GM21529 (cell line): ENCODE measurements around the gene DHX34.
"Not testable (repeated sequence)": the region's sequence is repeated elsewhere in the genome, so short reads cannot be mapped to it uniquely, and the experiment has no call there.

Source experiments
- ATAC-seq: cut with Tn5 transposase; IDR thresholded peaks from one replicate; pipeline ENCODE4 v1.9.1; 2021; ENCODE audit not compliant: unreplicated experiment

DHX34 gene

DNA sequence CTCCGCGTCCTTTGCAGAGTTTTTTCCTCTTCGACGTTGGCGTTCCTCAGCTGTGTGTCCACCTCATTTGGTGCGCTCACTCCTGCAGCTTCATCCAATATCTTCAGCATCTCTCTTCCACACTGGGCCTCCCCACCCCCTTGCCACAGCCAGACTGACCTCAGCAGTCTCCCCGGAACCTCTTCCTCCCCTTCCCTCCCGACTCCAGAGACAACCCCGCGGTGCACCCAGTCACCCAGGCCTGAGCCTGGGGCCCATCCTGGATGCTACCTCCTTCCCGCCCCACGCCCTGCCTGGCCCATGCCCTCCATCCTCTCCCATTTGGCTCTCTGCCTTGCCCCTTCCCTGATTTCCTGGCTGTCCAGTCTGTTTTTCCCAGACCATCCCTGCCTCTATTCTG is 25.2 kb upstream of the DHX34 start:
- no peak for ATAC-seq

DNA sequence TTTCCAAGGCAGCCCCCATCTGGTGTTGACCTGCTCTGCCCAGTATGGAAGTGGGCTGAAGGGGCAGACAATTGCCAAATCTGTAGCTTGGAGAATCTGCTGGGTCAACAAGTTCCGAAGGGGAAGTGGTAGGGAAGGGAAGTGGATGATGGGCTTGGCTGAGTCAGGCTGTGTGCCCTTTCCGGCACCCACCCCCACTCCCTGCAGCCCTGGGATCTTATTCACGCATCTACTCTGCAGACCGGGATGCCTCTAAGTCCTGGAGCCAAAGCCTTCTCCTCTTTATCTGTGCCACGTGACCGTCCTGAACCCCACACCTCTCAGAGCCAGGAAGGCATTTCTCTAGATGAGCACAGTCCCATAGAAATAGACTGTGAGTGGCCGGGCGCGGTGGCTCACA is 24.6 kb upstream of the DHX34 start:
- ATAC-seq: no peak

DNA sequence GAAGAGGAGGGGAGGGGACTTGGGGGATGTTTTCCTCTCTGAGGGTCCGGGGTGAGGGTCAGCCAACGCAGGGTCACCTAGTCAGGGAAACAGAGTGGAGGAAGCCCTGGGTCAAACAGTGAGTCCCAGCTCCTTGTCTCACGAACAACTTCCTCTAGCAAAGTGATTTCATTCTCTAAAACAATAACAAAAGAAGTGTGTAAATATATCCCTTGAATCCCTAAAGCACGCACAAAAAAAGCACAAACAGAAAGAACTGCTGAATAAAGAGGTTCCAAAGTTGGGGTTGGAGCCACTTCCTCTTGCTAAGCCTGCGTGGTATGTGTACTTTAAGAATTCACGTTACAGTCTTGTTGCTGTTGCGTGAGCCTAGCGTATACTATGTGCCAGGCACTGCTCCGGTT is 18.6 kb upstream of the DHX34 start:
- no peak for ATAC-seq

DNA sequence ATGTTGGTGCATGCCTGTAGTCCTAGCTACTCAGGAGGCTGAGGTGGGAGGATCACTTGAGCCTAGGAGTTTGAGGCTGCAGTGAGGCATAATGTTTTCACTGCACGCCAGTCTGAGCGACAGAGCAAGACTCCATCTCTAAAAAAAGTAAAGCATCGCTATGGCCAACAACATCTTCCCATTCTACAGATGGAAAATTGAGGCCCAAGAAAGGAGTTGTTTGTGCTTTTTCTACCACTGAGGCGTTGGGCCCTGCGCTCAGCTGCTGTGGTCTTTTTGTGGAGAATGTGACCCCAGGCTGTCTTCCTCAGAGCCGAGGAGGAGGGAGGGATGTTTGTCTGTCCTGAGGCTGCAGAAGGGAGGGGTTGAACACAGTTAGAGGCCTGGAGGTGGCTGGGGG is 17.6 kb upstream of the DHX34 start:
- no peak for ATAC-seq

DNA sequence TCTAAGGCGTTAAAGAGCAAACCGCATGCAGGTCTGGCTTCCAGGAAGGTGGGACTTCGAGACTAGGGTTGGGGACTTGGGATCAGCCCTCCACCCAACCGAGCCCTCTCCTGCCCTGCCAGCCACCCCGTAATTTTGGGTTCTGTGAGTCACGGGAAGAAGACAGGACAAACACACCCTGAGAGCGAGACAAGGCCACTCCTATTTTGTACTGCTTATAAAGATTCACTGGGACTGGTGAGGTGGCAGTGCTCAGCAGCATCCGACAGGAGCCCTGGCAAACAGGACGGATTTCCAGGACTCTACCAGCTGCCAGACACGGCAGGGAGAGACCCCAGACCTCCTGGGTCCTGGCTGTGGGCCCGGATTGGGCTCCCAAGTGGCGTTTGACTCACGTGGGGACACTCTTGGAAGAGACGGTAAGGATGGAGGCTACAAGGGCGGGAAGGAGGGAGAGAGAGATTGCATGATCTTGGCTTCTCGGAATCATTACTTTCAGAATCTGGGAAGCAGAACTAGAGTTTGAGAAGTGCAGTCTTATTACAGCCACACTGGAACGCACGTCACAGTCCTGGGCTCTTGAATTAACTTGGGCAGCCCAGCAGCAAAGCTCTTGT is 17.1 kb upstream of the DHX34 start, which contains the start of gene C5AR2:
Gene C5AR2, plus strand, starts transcription at position 245 of the 617 bp plus-strand sequence. CDS start 8,625 bp downstream, outside the sequence.
- ATAC-seq: no peak

DNA sequence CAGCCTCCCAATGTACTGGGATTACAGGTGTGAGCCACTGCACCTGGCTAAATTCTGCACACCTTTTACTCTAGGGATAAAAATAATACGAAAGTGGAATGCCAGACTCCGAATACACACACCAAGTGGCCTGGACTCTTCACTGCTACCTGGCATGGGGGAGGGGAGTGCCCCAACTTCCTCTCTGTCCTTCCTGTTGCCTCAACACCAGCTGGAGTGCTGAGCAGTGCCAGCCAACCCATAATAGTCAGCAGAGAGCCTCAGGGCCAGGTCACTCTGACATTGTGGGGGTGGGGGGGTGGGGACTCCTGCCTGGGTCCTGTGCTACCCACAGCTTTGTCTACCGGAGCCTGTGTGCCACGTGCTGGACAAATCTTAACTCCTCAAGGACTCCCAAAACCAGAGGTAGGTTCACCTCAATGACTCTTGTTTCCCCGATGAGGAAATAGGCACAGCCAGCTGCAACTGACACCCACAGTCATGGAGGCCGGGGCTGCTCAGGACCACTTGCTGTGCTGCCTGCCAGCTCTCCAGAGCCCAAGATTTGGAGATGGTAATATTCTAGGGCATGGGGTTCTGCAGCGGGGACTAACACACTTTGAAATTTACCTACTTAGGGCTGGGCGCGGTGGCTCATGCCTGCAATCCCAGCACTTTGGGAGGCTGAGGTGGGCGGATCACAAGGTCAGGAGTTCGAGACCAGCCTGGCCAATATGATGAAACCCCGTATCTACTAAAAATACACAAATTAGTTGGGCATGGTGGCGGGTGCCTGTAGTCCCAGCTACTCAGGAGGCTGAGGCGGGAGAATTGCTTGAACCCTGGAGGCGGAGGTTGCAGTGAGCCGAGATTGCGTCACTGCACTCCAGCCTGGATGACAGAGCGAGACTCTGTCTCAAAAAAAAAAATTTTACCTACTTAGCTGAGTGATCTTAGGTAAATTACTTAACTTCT is 12.1 kb upstream of the DHX34 start:
- not testable (repeated sequence) for ATAC-seq

DNA sequence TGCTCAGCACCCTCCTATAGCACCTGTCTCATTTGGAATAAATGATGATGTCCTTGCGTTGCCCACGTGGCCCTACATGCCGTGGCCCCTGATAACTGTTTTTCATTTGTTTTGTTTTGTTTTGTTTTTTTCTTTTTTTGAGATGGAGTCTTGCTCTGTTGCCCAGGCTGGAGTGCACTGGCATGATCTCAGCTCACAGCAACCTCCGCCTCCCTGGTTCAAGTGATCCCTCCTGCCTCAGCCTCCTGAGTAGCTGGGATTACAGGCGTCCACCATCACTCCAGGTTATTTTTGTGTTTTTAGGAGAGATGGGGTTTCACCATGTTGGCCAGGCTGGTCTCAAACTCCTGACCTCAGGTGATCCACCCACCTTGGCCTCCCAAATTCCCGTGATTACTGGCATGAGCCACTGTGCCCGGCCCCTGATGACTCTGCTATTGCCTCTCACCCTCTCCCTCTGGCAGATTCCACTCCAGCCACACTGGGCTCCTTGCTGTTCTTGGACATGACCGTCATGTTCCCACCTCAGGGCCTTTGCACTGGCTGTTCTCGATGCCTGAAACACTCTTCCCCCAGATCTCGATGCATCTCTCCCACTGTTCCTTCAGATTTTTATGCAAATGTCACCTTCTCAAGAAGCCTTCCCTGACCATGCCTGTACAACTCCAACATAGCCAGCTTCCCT is 9.8 kb upstream of the DHX34 start:
- no peak for ATAC-seq

DNA sequence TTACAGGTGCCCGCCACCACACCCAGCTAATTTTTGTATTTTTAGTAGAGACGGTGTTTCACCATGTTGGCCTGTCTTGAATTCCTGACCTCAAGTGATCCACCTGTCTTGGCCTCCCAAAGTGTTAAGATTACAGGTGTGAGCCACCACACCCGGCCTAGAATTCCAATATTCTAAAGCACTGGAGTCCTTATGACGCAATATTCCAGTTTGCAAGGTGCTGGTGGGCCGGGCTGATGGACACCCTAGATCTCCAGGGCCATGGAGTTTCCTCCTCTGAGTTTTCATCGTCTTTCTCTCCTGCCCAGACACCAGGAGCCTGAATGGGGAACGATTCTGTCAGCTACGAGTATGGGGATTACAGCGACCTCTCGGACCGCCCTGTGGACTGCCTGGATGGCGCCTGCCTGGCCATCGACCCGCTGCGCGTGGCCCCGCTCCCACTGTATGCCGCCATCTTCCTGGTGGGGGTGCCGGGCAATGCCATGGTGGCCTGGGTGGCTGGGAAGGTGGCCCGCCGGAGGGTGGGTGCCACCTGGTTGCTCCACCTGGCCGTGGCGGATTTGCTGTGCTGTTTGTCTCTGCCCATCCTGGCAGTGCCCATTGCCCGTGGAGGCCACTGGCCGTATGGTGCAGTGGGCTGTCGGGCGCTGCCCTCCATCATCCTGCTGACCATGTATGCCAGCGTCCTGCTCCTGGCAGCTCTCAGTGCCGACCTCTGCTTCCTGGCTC is 8.5 kb upstream of the DHX34 start:
- no peak for ATAC-seq

DNA sequence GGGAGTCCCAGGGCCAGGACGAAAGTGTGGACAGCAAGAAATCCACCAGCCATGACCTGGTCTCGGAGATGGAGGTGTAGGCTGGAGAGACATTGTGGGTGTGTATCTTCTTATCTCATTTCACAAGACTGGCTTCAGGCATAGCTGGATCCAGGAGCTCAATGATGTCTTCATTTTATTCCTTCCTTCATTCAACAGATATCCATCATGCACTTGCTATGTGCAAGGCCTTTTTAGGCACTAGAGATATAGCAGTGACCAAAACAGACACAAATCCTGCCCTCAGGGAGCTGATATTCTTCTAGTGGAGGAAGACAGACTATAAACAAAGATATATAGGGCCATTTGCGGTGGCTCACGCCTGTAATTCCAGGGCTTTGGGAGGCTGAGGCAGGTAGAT is 7.4 kb upstream of the DHX34 start:
- ATAC-seq: no peak

DNA sequence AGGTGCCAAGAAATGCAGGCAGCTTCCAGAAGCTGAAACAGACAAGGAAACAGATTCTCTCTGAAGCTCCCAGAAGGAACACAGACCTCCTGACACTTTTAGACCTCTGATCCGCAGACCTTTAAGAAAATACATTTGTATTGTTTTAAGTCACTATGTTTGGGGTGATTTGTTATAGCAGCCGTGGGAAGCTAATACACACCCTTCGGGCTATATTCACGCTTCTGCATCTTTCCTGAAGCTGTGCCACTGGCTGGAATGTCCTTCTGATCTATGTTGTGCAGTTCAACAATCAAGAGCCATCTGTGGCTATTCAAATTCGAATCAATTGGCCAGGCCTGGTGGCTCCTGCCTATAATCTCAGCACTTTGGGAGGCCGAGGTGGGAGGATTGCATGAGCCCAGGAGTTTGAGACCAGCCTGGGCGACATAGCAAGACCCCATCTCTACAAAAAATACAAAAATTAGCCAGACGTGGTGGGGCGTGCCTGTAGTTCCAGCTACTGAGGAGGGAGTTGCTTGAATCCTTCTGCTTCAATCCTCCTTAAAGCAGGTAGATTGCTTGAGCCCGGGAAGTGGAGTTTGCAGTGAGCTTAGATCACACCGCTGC is 5.8 kb upstream of the DHX34 start:
- ATAC-seq: no peak

DNA sequence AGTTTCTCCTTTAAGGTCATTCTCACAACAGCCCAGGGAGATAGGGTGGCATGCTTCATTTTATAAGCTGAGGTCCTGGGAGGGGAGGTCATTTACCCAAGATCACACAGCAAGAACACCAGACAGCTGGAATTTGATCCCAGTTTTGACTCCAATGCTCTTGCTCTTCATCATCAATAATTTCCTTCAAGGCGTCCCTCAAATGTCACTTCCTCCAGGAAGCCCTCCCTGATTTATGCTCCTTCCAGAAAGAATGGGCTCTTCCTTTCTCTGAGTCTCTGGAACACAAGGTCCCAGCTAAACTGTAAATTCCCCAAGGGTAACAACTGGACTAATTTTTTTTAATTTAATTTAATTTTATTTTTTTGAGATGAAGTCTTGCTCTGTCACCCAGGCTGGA is 4.7 kb upstream of the DHX34 start:
- no peak for ATAC-seq

DNA sequence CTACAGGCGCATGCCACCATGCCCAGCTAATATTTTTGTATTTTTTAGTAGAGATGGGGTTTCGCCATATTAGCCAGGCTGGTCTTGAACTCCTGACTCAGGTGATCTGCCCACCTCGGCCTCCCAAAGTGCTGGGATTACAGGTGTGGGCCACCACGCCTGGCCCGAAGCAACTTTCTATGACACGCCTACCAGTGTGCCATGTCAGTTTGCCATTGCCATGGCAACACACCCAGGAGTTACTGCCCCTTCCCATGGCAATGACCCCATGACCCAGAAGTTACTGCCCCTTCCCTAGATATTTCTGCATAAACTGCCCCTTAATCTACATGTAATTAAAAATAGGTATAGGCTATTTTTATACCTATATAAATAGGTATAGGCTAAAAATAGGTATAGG is 3.1 kb upstream of the DHX34 start:
- not testable (repeated sequence) for ATAC-seq

DNA sequence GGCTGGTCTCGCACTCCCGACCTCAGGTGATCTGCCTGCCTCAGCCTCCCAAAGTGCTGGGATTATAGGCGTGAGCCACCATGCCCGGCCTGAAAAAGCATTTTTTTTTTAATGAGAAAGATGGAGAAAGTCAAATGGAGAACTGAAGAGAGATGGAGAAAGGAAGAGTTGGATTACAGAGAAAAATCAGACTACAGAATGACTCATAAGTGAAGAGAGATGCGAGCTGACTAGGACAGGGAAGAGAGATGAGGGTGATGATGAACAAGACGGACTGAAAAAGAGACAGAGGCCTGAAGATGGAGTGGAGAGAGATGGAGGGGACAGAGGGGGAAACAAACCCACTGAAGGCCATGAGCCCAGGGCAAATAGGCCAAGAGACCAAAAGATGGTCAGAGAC is 1.5 kb downstream of the DHX34 start:
- ATAC-seq: no peak

DNA sequence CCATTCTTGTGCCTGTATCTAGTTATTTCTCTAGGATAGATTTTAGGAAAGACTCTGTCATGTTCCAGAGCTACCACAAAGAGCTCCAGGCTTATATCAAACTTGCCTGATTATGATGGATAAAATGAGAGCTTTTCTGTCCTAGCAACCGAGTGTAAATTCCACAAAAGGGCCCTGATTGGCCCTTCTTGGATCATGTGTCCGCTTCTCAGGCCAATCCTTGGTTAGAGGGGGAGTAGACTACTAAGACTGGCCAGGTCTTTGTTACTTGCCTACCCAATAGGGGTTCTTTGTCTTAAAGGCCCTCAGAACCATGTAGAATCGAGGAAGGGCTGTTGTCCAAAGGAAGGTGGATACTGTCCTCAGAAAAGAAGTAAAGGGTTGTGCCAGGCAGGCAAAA is 2.4 kb downstream of the DHX34 start:
- ATAC-seq: no peak

DNA sequence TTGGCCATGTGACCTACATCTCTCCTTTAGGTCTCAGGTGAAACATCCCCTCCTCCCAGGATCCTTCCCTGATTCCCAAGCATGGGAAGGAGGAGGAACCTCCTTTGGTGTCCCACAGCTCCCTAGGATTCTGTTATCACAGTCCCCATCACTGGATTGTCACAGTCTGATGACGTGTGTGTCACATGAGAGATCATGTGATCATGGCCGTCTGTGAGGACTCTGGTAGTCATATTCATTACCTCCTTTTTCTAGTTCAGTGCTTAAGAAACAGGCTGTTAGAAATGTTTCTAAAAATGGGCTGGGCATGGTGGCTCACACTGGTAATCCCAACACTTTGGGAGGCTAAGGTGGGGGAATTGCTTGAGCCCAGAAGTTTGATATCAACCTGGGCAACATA is 3.0 kb downstream of the DHX34 start:
- ATAC-seq: no peak

DNA sequence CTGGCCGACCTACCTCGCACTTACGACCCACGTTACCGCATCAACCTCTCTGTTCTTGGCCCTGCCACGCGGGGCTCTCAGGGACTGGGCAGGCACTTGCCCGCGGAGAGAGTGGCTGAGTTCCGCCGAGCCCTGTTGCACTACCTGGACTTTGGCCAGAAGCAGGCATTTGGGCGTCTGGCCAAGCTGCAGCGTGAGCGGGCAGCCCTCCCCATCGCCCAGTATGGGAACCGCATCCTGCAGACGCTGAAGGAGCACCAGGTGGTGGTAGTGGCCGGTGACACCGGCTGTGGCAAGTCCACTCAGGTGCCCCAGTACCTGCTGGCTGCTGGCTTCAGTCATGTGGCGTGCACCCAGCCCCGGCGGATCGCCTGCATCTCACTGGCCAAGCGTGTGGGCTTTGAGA is 4.2 kb downstream of the DHX34 start:
- ATAC-seq: no peak

DNA sequence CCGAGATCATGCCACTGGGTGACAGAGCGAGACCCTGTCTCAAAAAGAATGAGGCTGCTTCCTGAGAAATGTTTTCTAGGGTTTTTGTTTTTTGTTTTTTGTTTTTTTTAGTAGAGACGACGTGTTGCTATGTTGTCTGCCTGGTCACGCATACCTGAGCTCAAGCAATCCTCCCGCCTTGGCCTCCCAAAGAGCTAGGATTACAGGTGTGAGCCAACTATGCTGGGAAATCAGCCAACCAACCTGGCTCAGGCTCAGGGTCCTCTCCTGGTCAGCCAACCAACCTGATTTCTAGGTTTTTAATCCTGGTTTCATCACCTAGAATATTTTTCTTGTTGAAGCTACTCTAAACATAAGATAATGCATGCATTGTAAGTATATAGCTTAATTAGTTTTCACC is 7.8 kb downstream of the DHX34 start:
- no peak for ATAC-seq

DNA sequence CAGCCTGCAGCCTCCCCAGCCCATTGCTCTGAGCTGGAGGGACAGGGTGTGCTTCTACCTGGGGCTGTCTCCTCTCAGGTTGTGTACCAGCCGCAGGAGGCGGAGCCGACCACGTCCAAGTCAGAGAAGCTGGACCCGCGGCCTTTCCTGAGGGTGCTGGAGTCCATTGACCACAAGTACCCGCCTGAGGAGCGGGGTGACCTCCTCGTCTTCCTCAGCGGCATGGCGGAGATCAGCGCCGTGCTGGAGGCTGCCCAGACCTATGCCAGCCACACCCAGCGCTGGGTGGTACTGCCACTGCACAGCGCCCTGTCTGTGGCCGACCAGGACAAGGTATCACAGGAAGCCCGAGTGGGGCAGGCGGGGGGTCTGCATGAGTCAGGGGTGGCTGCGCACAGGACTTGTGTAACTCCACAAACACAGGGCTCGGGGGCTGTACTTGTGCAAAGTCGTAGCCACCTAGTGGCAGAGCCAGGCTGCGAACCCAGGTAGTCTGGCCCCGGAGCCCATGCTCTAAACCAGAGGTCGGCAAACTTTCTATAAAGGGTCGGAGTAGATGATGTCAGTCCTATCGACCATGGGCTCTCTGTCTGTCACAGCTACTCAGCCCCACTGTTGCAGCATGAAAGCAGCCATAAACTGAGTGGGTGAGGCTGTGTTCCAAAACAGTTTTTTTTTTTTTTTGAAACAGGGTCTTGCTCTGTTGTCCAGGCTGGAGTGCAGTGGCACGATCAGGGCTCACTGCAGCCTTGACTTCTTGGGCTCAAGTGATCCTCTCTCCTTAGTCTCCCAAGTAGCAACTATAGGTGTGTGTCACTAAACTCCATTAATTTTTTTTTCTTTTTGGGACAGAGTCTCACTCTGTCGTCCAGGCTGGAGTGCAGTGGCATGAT is 8.9 kb downstream of the DHX34 start:
- no peak for ATAC-seq

DNA sequence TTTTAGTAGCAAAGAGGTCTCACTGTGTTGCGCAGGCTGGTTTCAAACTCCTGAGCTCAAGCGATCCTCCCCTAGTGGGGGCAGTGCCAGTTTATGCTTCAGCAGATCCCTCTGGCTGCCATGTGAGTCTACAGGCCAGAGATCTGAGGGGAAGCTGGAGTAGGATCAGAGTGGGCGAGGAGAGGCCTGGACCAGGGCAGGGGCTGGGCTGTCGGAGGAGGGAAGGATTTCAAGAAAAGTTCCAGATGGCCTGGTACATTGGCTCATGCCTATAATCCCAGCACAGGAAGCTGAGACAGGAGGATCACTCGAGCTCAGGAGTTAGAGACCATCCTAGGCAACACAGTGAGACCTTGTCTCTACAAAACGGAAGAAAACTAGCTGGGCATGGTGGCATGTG is 9.8 kb downstream of the DHX34 start:
- ATAC-seq: no peak

DNA sequence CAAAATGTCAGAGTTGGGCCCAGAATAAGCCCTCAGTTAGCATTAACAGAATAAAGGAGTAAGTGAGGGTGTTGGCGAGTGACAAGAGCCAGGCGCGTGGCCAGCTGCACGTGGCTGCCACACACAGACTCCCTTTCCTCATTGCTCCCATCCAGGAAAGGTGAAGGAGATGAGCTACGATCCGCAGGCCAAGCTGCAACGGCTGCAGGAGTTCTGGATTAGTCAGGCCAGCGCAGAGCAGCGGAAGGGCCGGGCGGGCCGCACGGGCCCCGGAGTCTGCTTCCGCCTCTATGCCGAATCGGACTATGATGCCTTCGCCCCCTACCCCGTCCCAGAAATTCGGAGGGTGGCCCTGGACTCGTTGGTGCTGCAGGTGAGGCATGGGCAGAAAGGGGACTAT is 13.2 kb downstream of the DHX34 start:
- ATAC-seq: no peak
